H9 (cell line): ENCODE measurements around the gene SCNN1B. TPM values are rescaled to one million over a fixed set of nuclear protein-coding genes. Genes with fewer than 3 reads are reported as not detected.

Experiments used
- DNase-seq: peaks from one replicate; pipeline ENCODE4 v3.0.0-alpha.2; 2017
- H2AFZ ChIP-seq: one replicate; pipeline ENCODE4 v1.6.1; 2013; ENCODE audit warnings: mild to moderate bottlenecking, low read length, control low read depth, moderate library complexity
- H2AK5ac ChIP-seq: 2 replicates; pipeline ENCODE4 v1.6.1; 2013; ENCODE audit warnings: low read length, control low read depth, mixed read lengths; ENCODE audit not compliant: insufficient read length
- H2BK120ac ChIP-seq: one replicate; pipeline ENCODE4 v1.6.1; 2013; ENCODE audit warnings: low read depth, mild to moderate bottlenecking, low read length, control low read depth, inconsistent platforms; ENCODE audit not compliant: poor library complexity, severe bottlenecking
- H2BK12ac ChIP-seq: 2 replicates; pipeline ENCODE4 v1.6.1; 2013; ENCODE audit warnings: low read length, control low read depth, mixed read lengths, low read depth; ENCODE audit not compliant: insufficient read length
- H2BK15ac ChIP-seq: 2 replicates; pipeline ENCODE4 v1.6.1; 2013; ENCODE audit warnings: low read depth, low read length, control low read depth
- H2BK20ac ChIP-seq: one replicate; pipeline ENCODE4 v1.6.1; 2013; ENCODE audit warnings: low read depth, mild to moderate bottlenecking, low read length, control low read depth, inconsistent platforms; ENCODE audit not compliant: poor library complexity, severe bottlenecking
- H2BK5ac ChIP-seq: 2 replicates; pipeline ENCODE4 v1.6.1; 2013; ENCODE audit warnings: low read length, control low read depth, mixed read lengths; ENCODE audit not compliant: insufficient read length
- H3K14ac ChIP-seq: 2 replicates; pipeline ENCODE4 v1.6.1; 2013; ENCODE audit warnings: low read length, control low read depth; ENCODE audit not compliant: insufficient read depth
- H3K18ac ChIP-seq: 2 replicates; pipeline ENCODE4 v1.6.1; 2013; ENCODE audit warnings: low read depth, mild to moderate bottlenecking, mixed read lengths, low read length, control low read depth; ENCODE audit not compliant: insufficient read length
- H3K23ac ChIP-seq: 2 replicates; pipeline ENCODE4 v1.6.1; 2013; ENCODE audit warnings: low read length, control low read depth, mixed read lengths, low read depth; ENCODE audit not compliant: insufficient read length
- H3K23me2 ChIP-seq: 2 replicates; pipeline ENCODE4 v1.6.1; 2013; ENCODE audit warnings: low read depth, mild to moderate bottlenecking, mixed read lengths, low read length, control low read depth; ENCODE audit not compliant: insufficient read length, poor library complexity, severe bottlenecking
- H3K27ac ChIP-seq: 2 replicates; pipeline ENCODE4 v1.5.1; 2013; ENCODE audit warnings: low read length, control low read depth, mixed read lengths, low read depth; ENCODE audit not compliant: insufficient read length
- H3K27me3 ChIP-seq: 2 replicates; pipeline ENCODE4 v1.6.1; 2013; ENCODE audit warnings: low read length, control low read depth, inconsistent platforms; ENCODE audit not compliant: insufficient read depth
- H3K4ac ChIP-seq: 2 replicates; pipeline ENCODE4 v1.6.1; 2013; ENCODE audit warnings: low read depth, mild to moderate bottlenecking, control low read depth, inconsistent platforms, low read length, moderate library complexity
- H3K4me1 ChIP-seq: 2 replicates; pipeline ENCODE4 v1.6.1; 2013; ENCODE audit warnings: low read length, control low read depth, inconsistent platforms; ENCODE audit not compliant: insufficient read depth
- H3K4me2 ChIP-seq: 2 replicates; pipeline ENCODE4 v1.6.1; 2013; ENCODE audit warnings: low read length, control low read depth, mixed read lengths; ENCODE audit not compliant: insufficient read length, insufficient read depth
- H3K56ac ChIP-seq: 2 replicates; pipeline ENCODE4 v1.6.1; 2013; ENCODE audit warnings: low read depth, mild to moderate bottlenecking, mixed read lengths, low read length, control low read depth; ENCODE audit not compliant: insufficient read length
- H3K79me1 ChIP-seq: 2 replicates; pipeline ENCODE4 v1.6.1; 2013; ENCODE audit warnings: low read depth, mild to moderate bottlenecking, moderate library complexity, low read length, control low read depth, inconsistent platforms; ENCODE audit not compliant: insufficient read depth, poor library complexity, severe bottlenecking
- H3K79me2 ChIP-seq: 2 replicates; pipeline ENCODE4 v1.6.1; 2013; ENCODE audit warnings: low read length, control low read depth, inconsistent platforms; ENCODE audit not compliant: insufficient read depth
- H3K9ac ChIP-seq: 2 replicates; pipeline ENCODE4 v1.6.1; 2013; ENCODE audit warnings: low read length, control low read depth, mixed read lengths; ENCODE audit not compliant: insufficient read length; ENCODE audit errors: extremely low read depth
- H3K9me3 ChIP-seq: one replicate; pipeline ENCODE4 v1.6.1; 2013; ENCODE audit warnings: low read depth, low read length, inconsistent platforms; ENCODE audit not compliant: control insufficient read depth
- H3T11ph ChIP-seq: one replicate; pipeline ENCODE4 v1.6.1; 2013; ENCODE audit warnings: mild to moderate bottlenecking, low read length, control low read depth, inconsistent platforms
- H4K20me1 ChIP-seq: one replicate; pipeline ENCODE4 v1.6.1; 2013; ENCODE audit not compliant: control insufficient read depth, insufficient read length, insufficient read depth
- H4K5ac ChIP-seq: 2 replicates; pipeline ENCODE4 v1.6.1; 2013; ENCODE audit warnings: low read depth, mild to moderate bottlenecking, mixed read lengths, low read length, control low read depth; ENCODE audit not compliant: insufficient read length
- H4K8ac ChIP-seq: replicated peaks from 2 replicates; pipeline ENCODE4 v1.6.1; 2013; ENCODE audit warnings: low read length, control low read depth, mixed read lengths, low read depth; ENCODE audit not compliant: insufficient read length
- H4K91ac ChIP-seq: 2 replicates; pipeline ENCODE4 v1.6.1; 2013; ENCODE audit warnings: low read depth, mild to moderate bottlenecking, moderate library complexity, mixed read lengths, low read length, control low read depth; ENCODE audit not compliant: insufficient read length
- H3K27ac Mint-ChIP-seq, 3 experiments: 2 replicates in 2 of 3; 3 replicates in 1 of 3; pipeline ENCODE4 v1.8.0; 2020 to 2021; ENCODE audit warnings: mixed read lengths in 3 of 3, mild to moderate bottlenecking in 1 of 3, moderate library complexity in 1 of 3
- H3K27me3 Mint-ChIP-seq: 2 replicates; pipeline ENCODE4 v1.8.0; 2021; ENCODE audit warnings: low read depth, mild to moderate bottlenecking, moderate library complexity, mixed read lengths
- H3K36me3 Mint-ChIP-seq, 3 experiments: 2 replicates in 2 of 3; 3 replicates in 1 of 3; pipeline ENCODE4 v1.8.0; 2020 to 2021; ENCODE audit warnings: low read depth in 3 of 3, mixed read lengths in 3 of 3; ENCODE audit not compliant: insufficient read depth in 1 of 3
- H3K4me1 Mint-ChIP-seq, 2 experiments: 2 replicates each; pipeline ENCODE4 v1.8.0; 2020; ENCODE audit warnings: mixed read lengths in 2 of 2
- H3K4me3 Mint-ChIP-seq, 2 experiments: 2 replicates in 1 of 2; 3 replicates in 1 of 2; pipeline ENCODE4 v1.8.0; 2020 to 2021; ENCODE audit warnings: mild to moderate bottlenecking in 2 of 2, mixed read lengths in 2 of 2, moderate library complexity in 1 of 2
- H3K9me3 Mint-ChIP-seq, 2 experiments: 2 replicates in 1 of 2; 3 replicates in 1 of 2; pipeline ENCODE4 v1.8.0; 2020; ENCODE audit warnings: mild to moderate bottlenecking in 2 of 2, mixed read lengths in 2 of 2, moderate library complexity in 1 of 2
- CTCF ChIP-seq: fragments of 200-600 bp; sonication (generic); conservative IDR thresholded peaks from 3 replicates; pipeline ENCODE4 v1.8.0; 2021; ENCODE audit warnings: antibody characterized with exemption, mild to moderate bottlenecking
- WGBS: extraction: QIAGEN DNeasy Blood & Tissue Kit; methylation state at CpG from one replicate; pipeline ENCODE4 v1.1.7; 2013; ENCODE audit warnings: missing lambda C conversion rate, low lambda C conversion rate, mixed read lengths; ENCODE audit not compliant: insufficient read length; ENCODE audit errors: extremely low coverage; 5-methylcytosine and 5-hydroxymethylcytosine counted together
- total RNA-seq: library from RNA; stranded (reverse); gene quantifications from 2 replicates; pipeline ENCODE4 v1.2.1, GENCODE V29; 2021

The SCNN1B gene
- total RNA-seq, 1 experiment from 2014 or later: 0.11 TPM

DNA sequence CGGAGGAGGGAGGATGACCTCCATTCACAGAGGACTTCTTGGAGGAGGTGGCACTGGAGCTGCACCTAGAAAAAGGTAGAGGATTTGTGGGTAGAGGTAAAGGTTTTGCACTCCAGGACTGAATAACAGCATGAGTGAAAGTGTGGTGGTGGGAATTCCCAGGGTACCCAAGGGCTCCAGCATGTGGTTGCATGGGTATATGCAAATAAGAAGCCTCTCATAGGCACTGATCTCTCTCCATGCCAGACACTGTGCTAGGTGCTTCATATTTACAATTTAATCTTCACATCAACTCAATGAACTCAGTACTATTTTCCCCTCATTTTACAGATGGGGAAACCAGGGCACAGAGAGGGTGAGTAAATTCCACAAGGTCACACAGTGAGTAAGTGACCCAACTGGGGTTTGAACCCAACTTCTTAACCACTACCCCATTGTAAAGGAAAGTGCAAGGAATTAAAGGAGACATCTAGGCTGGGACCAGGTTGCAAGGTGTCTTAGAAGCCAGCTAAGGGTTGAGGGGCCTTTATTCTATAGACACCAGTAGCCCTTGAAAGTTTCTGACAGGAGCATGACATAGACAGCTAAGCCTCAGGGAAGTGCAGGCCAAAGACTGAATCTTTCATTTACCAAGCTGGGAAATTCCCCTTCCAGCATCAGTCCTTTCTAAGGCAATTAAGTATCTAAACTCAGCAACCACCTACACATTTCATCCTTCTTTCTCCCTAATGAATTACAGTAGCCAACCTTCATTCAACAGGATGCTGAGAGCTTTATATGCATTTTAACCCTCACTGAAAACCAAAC lies 21.3 kb downstream of the SCNN1B start:
- Histone ChIP-seq H2BK15ac (no peak overlapping the region), H2BK20ac (no peak overlapping the region), H2BK5ac (no peak overlapping the region), H3K23me2 (no peaks in the 10 kb centered on the region), H3K18ac (no peak overlapping the region), H3K4me1 (peaks cover 2% of the 10 kb centered on the region; the same call in 1 of the 2 replicates), H3T11ph (no peak overlapping the region), H2AK5ac (no peak overlapping the region), H2BK12ac (no peak overlapping the region), H3K4me2 (no peak overlapping the region), H4K91ac (no peak overlapping the region), H3K9ac (no peak overlapping the region), H2BK120ac (no peak overlapping the region), H3K9me3 (no peaks in the 10 kb centered on the region), H2AFZ (no peak overlapping the region), H3K79me1 (no peaks in the 10 kb centered on the region), H4K5ac (no peak overlapping the region), H4K8ac (no peak overlapping the region), H4K20me1 (no peaks in the 10 kb centered on the region), H3K23ac (no peak overlapping the region), H3K14ac (no peak overlapping the region), H3K4ac (no peak overlapping the region), H3K27ac (no peak overlapping the region), H3K56ac (no peak overlapping the region), H3K27me3 (no peaks in the 10 kb centered on the region), H3K79me2 (no peaks in the 10 kb centered on the region)
- TF ChIP-seq CTCF: no peak
- no peaks in the 10 kb centered on the region for H3K9me3 Mint-ChIP-seq
- H3K4me3 Mint-ChIP-seq: no peak overlapping the region
- H3K36me3 Mint-ChIP-seq: no peaks in the 10 kb centered on the region
- no peak for DNase-seq
- no peak overlapping the region for H3K27ac Mint-ChIP-seq
- H3K4me1 Mint-ChIP-seq: peaks cover 3 to 6% of the 10 kb centered on the region in 2 experiments; a peak in 3 of 4 replicates
- no CpG with 5 or more reads among the region's 1 CpG for WGBS
- no peaks in the 10 kb centered on the region; the same call in 1 of the 2 replicates for H3K27me3 Mint-ChIP-seq
